Endothelial cell of umbilical vein (primary cell): ENCODE data around the gene BBS2. TPM values are rescaled to one million over a fixed set of nuclear protein-coding genes. Genes with fewer than 3 reads are reported as not detected.

Source experiments
- BruUV-seq: library from RNA; stranded (reverse); fragments of 400-500 nt; replicated peaks from 2 replicates; lab custom pipeline; 2021; lab: Mats Ljungman, UMichigan
- CTCF ChIA-PET: fragments of 300-600, 350-600 bp; sonication (Branson Sonifier 250); formaldehyde crosslinking; loops from one replicate; lab custom pipeline; 2021; ENCODE audit warnings: antibody characterized with exemption, inconsistent platforms; lab: Charles Lee
- POLR2A ChIA-PET: fragments of 300-600, 350-600 bp; sonication (Branson Sonifier 250); formaldehyde crosslinking; loops from one replicate; lab custom pipeline; 2021; ENCODE audit warnings: antibody characterized with exemption, inconsistent platforms; lab: Charles Lee
- DNase-seq: peaks from one replicate; pipeline ENCODE4 v3.0.0-alpha.2; 2011; ENCODE audit warnings: low read depth, low spot score
- FAIRE-seq: peaks from 2 replicates; lab custom pipeline; 2011; peaks lifted over from hg19 to GRCh38; lab: Jason Lieb, UNC
- H2AFZ ChIP-seq: 2 replicates; pipeline ENCODE4 v1.6.0; 2012; ENCODE audit warnings: low read depth, low read length, control low read depth, inconsistent platforms
- H3K27ac ChIP-seq: 2 replicates; pipeline ENCODE4 v1.5.1; 2011; ENCODE audit warnings: low read depth, mild to moderate bottlenecking, control low read depth, low read length, moderate library complexity; ENCODE audit not compliant: insufficient read depth
- H3K27me3 ChIP-seq, 2 experiments: 2 replicates each; pipeline versions ENCODE4 v1.6.0 to v1.6.1; 2011; ENCODE audit warnings: low read length in 2 of 2, mixed read lengths in 1 of 2; ENCODE audit not compliant: control insufficient read depth in 2 of 2, insufficient read depth in 2 of 2
- H3K36me3 ChIP-seq, 2 experiments: 2 replicates in 1 of 2; 3 replicates in 1 of 2; pipeline ENCODE4 v1.5.1; 2011; ENCODE audit warnings: low read length in 2 of 2, mild to moderate bottlenecking in 1 of 2, moderate library complexity in 1 of 2; ENCODE audit not compliant: control insufficient read depth in 2 of 2, insufficient read depth in 2 of 2; ENCODE audit errors: extremely low read depth in 1 of 2
- H3K4me1 ChIP-seq: 3 replicates; pipeline ENCODE4 v1.5.1; 2011; ENCODE audit warnings: mild to moderate bottlenecking, low read length; ENCODE audit not compliant: control insufficient read depth, insufficient read depth; ENCODE audit errors: extremely low read depth
- H3K4me2 ChIP-seq: 2 replicates; pipeline ENCODE4 v1.6.1; 2011; ENCODE audit warnings: low read length, control low read depth, mixed read lengths; ENCODE audit not compliant: insufficient read depth
- H3K4me3 ChIP-seq, 3 experiments: fragments of 200-600 bp in 1 of 3; sonication (generic), shearing (Covaris generic) in 1 of 3; replicated peaks in 1 of 3; 2 replicates each; pipeline ENCODE4 v1.5.1; 2011 to 2016; ENCODE audit warnings: control low read depth in 3 of 3, low read length in 3 of 3, mild to moderate bottlenecking in 2 of 3, inconsistent platforms in 1 of 3, low read depth in 1 of 3, moderate library complexity in 1 of 3; ENCODE audit not compliant: insufficient read depth in 1 of 3
- H3K79me2 ChIP-seq: 2 replicates; pipeline ENCODE4 v1.6.0; 2012; ENCODE audit warnings: low read length, inconsistent platforms; ENCODE audit not compliant: control insufficient read depth, insufficient read depth
- H3K9ac ChIP-seq: replicated peaks from 2 replicates; pipeline ENCODE3; 2011; ENCODE audit warnings: low read length, control low read depth; ENCODE audit not compliant: insufficient read depth; ENCODE audit errors: extremely low read depth
- H3K9me1 ChIP-seq: replicated peaks from 3 replicates; pipeline ENCODE4 v1.6.0; 2011; ENCODE audit warnings: mild to moderate bottlenecking, low read length; ENCODE audit not compliant: control insufficient read depth, insufficient read depth; ENCODE audit errors: extremely low read depth
- H3K9me3 ChIP-seq: replicated peaks from 2 replicates; pipeline ENCODE4 v1.5.1; 2012; ENCODE audit warnings: low read length, inconsistent platforms; ENCODE audit not compliant: control insufficient read depth, insufficient read depth
- H4K20me1 ChIP-seq: replicated peaks from 2 replicates; pipeline ENCODE3; 2011; ENCODE audit warnings: mild to moderate bottlenecking, low read length; ENCODE audit not compliant: control insufficient read depth, insufficient read depth; ENCODE audit errors: extremely low read depth
- EZH2 ChIP-seq: IDR thresholded peaks from 2 replicates; pipeline ENCODE4 v1.6.1; 2012; ENCODE audit warnings: borderline replicate concordance, low read depth, mild to moderate bottlenecking, moderate library complexity, low read length, inconsistent platforms; ENCODE audit not compliant: severe bottlenecking
- FOS ChIP-seq: IDR thresholded peaks from 2 replicates; pipeline ENCODE4 v1.6.1; 2011; ENCODE audit warnings: mild to moderate bottlenecking, low read length, moderate library complexity, borderline replicate concordance; ENCODE audit not compliant: insufficient read depth
- GATA2 ChIP-seq: IDR thresholded peaks from 2 replicates; pipeline ENCODE4 v1.7.0; 2011; ENCODE audit warnings: low read depth, mild to moderate bottlenecking, moderate library complexity, mixed read lengths, low read length; ENCODE audit not compliant: insufficient read length, insufficient read depth
- JUN ChIP-seq: IDR thresholded peaks from 2 replicates; pipeline ENCODE4 v1.6.1; 2011; ENCODE audit warnings: borderline replicate concordance, low read depth; ENCODE audit not compliant: insufficient read length, insufficient read depth
- POLR2A ChIP-seq: IDR thresholded peaks from 2 replicates; pipeline ENCODE4 v1.6.1; 2012; ENCODE audit warnings: low read depth, mild to moderate bottlenecking, control low read depth, low read length
- POLR2AphosphoS5 ChIP-seq: IDR thresholded peaks from 2 replicates; pipeline ENCODE4 v1.6.1; 2012; ENCODE audit warnings: low read depth, mild to moderate bottlenecking, control low read depth, low read length, moderate library complexity; ENCODE audit not compliant: insufficient read depth
- dilution Hi-C: fragments of 300-500 bp; cut with MboI; formaldehyde crosslinking; loops from one replicate; pipeline ENCODE4 v1.15.0; 2019; ENCODE audit warnings: low sequenced_read_pairs; ENCODE audit not compliant: extremely low pct_ligation_motif_present
- intact Hi-C: fragments of 100-400 bp; cut with micrococcal nuclease; formaldehyde crosslinking; loops from one replicate; pipeline ENCODE4 v1.10.0; 2022
- polyA plus RNA-seq, 4 experiments: library from polyadenylated mRNA; depleted of rRNA in 3 of 4; stranded (reverse) in 3 of 4; unstranded in 1 of 4; fragments of >200 nt; gene quantifications; 2 replicates each; pipeline versions ENCODE4 v1.2.1 to v1.2.3, GENCODE V29; 2011 to 2012; ENCODE audit warnings: missing spikeins in 1 of 4
- total RNA-seq: library from RNA; stranded (reverse); gene quantifications from 2 replicates; pipeline ENCODE4 v1.2.3, GENCODE V29; 2021
- TF ChIP-seq, protein P1 (sequence below): IDR thresholded peaks from 2 replicates; pipeline ENCODE4 v1.6.1; 2011; ENCODE audit not compliant: insufficient read depth, insufficient read length

Gene BBS2
- total and polyA plus RNA-seq, 2 donors (not counting 3 experiments of a cell fraction or from before 2014, with no cell fraction given) = 37.6 to 44.8 TPM

DNA sequence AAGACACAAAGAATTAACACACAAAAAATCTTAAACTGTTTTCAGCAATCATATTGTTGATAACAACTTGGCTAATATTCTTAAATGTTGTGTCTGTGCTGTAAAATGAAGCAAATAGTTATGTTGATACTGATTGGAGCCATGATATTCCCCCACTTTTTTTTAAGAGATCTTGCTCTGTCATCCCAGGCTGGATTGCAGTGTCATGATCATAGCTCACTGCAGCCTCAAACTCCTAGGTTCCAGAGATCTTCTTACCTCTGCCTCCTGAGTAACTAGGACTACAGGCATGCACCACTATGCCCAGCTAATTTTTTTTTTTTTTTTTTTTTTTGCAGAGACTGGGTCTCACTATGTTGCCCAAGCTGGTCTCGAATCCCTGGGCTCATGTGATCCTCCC is 26.0 kb downstream of the BBS2 start:
- Histone ChIP-seq H3K4me3 (no peak overlapping the region), H4K20me1 (no peaks in the 10 kb centered on the region), H3K27ac (no peak overlapping the region), H3K9ac (no peak overlapping the region), H3K4me1 (no peaks in the 10 kb centered on the region), H3K27me3 (no peaks in the 10 kb centered on the region), H2AFZ (no peak overlapping the region), H3K36me3 (peaks cover 0 to 6% of the 10 kb centered on the region in 2 experiments), H3K79me2 (no peaks in the 10 kb centered on the region), H3K4me2 (no peak overlapping the region), H3K9me1 (no peaks in the 10 kb centered on the region), H3K9me3 (no peaks in the 10 kb centered on the region)
- no TSS peak for BruUV-seq
- intact Hi-C loops = no loop called here
- ChIA-PET CTCF (interaction anchor here (0.6 kb wide), 3 partner anchors 9 to 756 kb away, joined by 3 read pairs; no protein-coding TSS in a partner anchor), POLR2A (interaction anchor here (0.7 kb wide), 1 partner anchor 19 kb away, joined by 6 read pairs; no protein-coding TSS in a partner anchor)
- no peak for FAIRE-seq
- no peak for DNase-seq
- no peak for TF ChIP-seq GATA2
- TF ChIP-seq POLR2A = no peak
- TF ChIP-seq, protein P1, sequence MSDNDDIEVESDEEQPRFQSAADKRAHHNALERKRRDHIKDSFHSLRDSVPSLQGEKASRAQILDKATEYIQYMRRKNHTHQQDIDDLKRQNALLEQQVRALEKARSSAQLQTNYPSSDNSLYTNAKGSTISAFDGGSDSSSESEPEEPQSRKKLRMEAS = no peak
- TF ChIP-seq FOS = no peak
- TF ChIP-seq EZH2 = no peak
- dilution Hi-C loops = no loop called here

DNA sequence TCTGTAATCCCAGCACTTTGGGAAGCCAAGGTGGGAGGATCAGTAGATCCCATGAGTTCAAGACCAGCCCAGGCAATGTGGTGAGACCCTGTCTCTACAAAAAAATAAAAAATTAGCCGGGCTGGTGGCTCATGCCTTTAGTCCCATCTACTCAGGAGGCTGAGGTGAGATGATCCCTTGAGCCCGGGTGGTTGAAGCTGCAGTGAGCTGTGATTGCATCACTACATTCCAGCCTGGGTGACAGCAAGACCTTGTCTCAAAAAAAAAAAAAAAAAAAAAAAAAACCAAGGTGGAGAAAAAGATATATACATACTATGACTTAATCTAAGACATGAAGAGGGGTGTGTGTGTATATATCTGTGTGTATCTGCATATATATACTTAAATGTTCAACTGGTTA is 26.7 kb downstream of the BBS2 start:
- DNase-seq = no peak
- TF ChIP-seq FOS (no peak), POLR2AphosphoS5 (no peak), POLR2A (no peak), EZH2 (no peak), JUN (no peak)
- TF ChIP-seq, protein P1 = no peak
- CTCF ChIA-PET = no interaction called here

More for the DNA sequence above, 26.7 kb downstream of the BBS2 start:
- Histone ChIP-seq H4K20me1 (no peaks in the 10 kb centered on the region), H3K4me1 (no peaks in the 10 kb centered on the region), H3K9me1 (no peaks in the 10 kb centered on the region), H3K36me3 (peaks cover 0 to 5% of the 10 kb centered on the region in 2 experiments), H3K4me3 (no peak overlapping the region), H3K9ac (no peak overlapping the region), H3K27ac (no peak overlapping the region), H3K9me3 (no peaks in the 10 kb centered on the region), H3K79me2 (no peaks in the 10 kb centered on the region), H3K4me2 (no peak overlapping the region), H3K27me3 (no peaks in the 10 kb centered on the region), H2AFZ (no peak overlapping the region)
- no peak for FAIRE-seq
- POLR2A ChIA-PET = no interaction called here
- dilution Hi-C loops (no loop called here), intact Hi-C loops (no loop called here)
- BruUV-seq = no TSS peak
